Measurements from ENCODE around the gene DCC.

DNA sequence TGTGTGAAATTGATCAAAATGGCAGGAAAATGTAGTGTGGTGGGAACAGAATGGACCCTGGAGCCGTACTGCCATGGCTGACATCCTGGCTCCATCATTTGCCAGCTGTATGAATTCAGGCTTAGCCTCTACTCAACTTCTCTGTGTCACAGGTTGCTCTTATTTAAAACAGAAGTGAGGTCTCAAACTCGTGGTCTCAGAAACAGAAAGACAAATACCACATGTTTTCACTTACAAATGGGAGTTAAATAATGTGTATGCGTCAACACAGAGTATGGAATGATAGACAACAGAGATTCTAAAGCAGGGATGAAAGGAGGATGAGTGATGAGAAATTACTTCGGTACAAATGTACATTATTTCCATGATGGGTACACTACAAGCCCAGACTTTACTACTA lies 227.4 kb downstream of the DCC start:
- TF ChIP-seq GATA2 (IDR thresholded peaks at IDR 0.05; ENCODE audit: low read depth, low read length) (no peak), GATA3 (IDR thresholded peaks at IDR 0.05; ENCODE audit: low read depth, low read length) (no peak)
